ENCODE results near the gene ARFGEF2.

DNA sequence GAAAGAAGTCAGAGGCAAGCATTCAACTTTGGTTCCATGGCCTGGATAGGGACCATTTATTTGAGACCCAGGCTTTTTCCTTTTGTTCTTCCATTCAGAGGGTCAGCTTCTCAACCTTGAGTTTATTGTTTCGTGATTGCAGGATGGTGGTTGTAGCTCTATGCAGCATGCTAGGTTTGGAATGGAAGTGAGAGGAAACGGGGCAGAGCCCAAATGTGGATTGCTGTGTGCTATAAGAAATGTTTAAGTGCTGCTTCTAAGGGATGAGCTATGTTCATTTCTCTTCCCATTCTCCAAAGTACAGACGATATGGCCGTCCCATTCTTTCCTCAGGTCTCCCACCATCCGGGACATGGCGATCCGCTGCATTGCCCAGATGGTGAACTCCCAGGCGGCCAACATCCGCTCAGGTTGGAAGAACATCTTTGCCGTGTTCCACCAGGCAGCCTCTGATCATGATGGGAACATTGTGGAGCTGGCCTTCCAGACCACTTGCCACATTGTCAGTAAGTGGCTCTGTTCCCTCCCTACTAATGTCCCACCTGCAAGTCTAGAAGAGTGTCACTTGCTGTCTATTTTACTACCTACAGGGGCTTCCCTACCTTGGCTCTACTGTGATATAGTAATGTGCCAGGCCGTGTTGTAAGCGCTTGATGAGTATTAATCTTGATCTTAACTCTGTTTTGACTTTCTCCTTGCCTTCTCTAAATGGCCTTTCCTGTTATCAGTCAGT lies 88.6 kb downstream of the ARFGEF2 start:
- TF ChIP-seq, protein P1, sequence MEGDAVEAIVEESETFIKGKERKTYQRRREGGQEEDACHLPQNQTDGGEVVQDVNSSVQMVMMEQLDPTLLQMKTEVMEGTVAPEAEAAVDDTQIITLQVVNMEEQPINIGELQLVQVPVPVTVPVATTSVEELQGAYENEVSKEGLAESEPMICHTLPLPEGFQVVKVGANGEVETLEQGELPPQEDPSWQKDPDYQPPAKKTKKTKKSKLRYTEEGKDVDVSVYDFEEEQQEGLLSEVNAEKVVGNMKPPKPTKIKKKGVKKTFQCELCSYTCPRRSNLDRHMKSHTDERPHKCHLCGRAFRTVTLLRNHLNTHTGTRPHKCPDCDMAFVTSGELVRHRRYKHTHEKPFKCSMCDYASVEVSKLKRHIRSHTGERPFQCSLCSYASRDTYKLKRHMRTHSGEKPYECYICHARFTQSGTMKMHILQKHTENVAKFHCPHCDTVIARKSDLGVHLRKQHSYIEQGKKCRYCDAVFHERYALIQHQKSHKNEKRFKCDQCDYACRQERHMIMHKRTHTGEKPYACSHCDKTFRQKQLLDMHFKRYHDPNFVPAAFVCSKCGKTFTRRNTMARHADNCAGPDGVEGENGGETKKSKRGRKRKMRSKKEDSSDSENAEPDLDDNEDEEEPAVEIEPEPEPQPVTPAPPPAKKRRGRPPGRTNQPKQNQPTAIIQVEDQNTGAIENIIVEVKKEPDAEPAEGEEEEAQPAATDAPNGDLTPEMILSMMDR (IDR thresholded peaks at IDR 0.05) = no peak
- no peak for TF ChIP-seq POLR2A (IDR thresholded peaks at IDR 0.05)

All from lower leg skin (tissue), 3 donors.